B cell (primary cell): ENCODE results near the gene TUNAR. TPM values are rescaled to one million over a fixed set of nuclear protein-coding genes. Genes with fewer than 3 reads are reported as not detected.

Source experiments
- ATAC-seq: fragments of 200-7000 bp; cut with Tn5 transposase; one replicate; pipeline ENCODE4 v1.10.0; 2021; ENCODE audit warnings: low read depth, mild to moderate bottlenecking, moderate number of reproducible peaks, moderate library complexity
- CTCF ChIA-PET: fragments of 350-600 bp; sonication (Branson Sonifier 250); formaldehyde crosslinking; loops from one replicate; lab custom pipeline; 2021; ENCODE audit warnings: antibody characterized with exemption, inconsistent platforms; lab: Charles Lee
- POLR2A ChIA-PET: fragments of 350-600 bp; sonication (Branson Sonifier 250); formaldehyde crosslinking; loops from one replicate; lab custom pipeline; 2021; ENCODE audit warnings: antibody characterized with exemption; lab: Charles Lee
- DNase-seq: peaks from one replicate; pipeline ENCODE4 v3.0.0; 2013
- H2AFZ ChIP-seq: 2 replicates; pipeline ENCODE4 v1.6.1; 2012; ENCODE audit warnings: mild to moderate bottlenecking, low read depth, low read length; ENCODE audit not compliant: insufficient read depth, poor library complexity, severe bottlenecking
- H3K27ac ChIP-seq, 2 donors: 1 replicate in 1 of 2; 2 replicates in 1 of 2; pipeline ENCODE4 v1.5.1; 2012 to 2013; ENCODE audit warnings: low read length in 2 of 2, mild to moderate bottlenecking in 2 of 2, moderate library complexity in 1 of 2
- H3K27me3 ChIP-seq, 4 experiments: fragments of 200-600 bp in 1 of 4; sonication (generic) in 1 of 4; replicated peaks in 1 of 4; 1 replicate in 2 of 4; 2 replicates in 2 of 4; pipeline versions ENCODE4 v1.6.1 to v1.7.0; 2013 to 2016; ENCODE audit warnings: low read length in 3 of 4, mild to moderate bottlenecking in 2 of 4, mixed read lengths in 1 of 4, moderate library complexity in 1 of 4; ENCODE audit not compliant: insufficient read depth in 4 of 4, control insufficient read depth in 3 of 4; ENCODE audit errors: control extremely low read depth in 1 of 4
- H3K36me3 ChIP-seq, 2 experiments: replicated peaks in 1 of 2; 1 replicate in 1 of 2; 2 replicates in 1 of 2; pipeline versions ENCODE4 v1.6.1 to v1.7.1; 2013; ENCODE audit warnings: low read length in 1 of 2; ENCODE audit not compliant: insufficient read depth in 2 of 2, control insufficient read depth in 1 of 2; ENCODE audit errors: control extremely low read depth in 1 of 2, extremely low read depth in 1 of 2
- H3K4me1 ChIP-seq, 2 donors: fragments of 200-600 bp in 1 of 2; sonication (generic) in 1 of 2; 1 replicate in 1 of 2; 2 replicates in 1 of 2; pipeline versions ENCODE4 v1.5.1 to v1.6.1; 2013 to 2017; ENCODE audit warnings: low read length in 2 of 2; ENCODE audit not compliant: control insufficient read depth in 2 of 2, insufficient read depth in 2 of 2
- H3K4me2 ChIP-seq: replicated peaks from 2 replicates; pipeline ENCODE3; 2012; ENCODE audit warnings: mild to moderate bottlenecking, low read depth, low read length; ENCODE audit not compliant: poor library complexity, severe bottlenecking
- H3K4me3 ChIP-seq, 5 experiments: fragments of 200-600 bp in 1 of 5; sonication (generic) in 1 of 5; 1 replicate in 3 of 5; 2 replicates in 2 of 5; pipeline versions ENCODE4 v1.5.1 to v1.7.0; 2011 to 2016; ENCODE audit warnings: low read length in 4 of 5, mild to moderate bottlenecking in 4 of 5, low read depth in 2 of 5, control low read depth in 1 of 5, moderate library complexity in 1 of 5; ENCODE audit not compliant: insufficient read depth in 1 of 5; ENCODE audit errors: control extremely low read depth in 1 of 5, extremely low read depth in 1 of 5
- H3K79me2 ChIP-seq: fragments of 200-600 bp; sonication (generic); one replicate; pipeline ENCODE4 v1.6.0; 2016; ENCODE audit warnings: low read length; ENCODE audit not compliant: control insufficient read depth, insufficient read depth
- H3K9ac ChIP-seq: fragments of 200-600 bp; sonication (generic); 2 replicates; pipeline ENCODE4 v1.6.1; 2017; ENCODE audit warnings: mild to moderate bottlenecking, low read length, moderate library complexity
- H3K9me3 ChIP-seq, 3 donors: one replicate each; pipeline versions ENCODE4 v1.6.1 to v1.7.1; 2013; ENCODE audit warnings: low read length in 2 of 3; ENCODE audit not compliant: control insufficient read depth in 2 of 3, insufficient read depth in 1 of 3; ENCODE audit errors: control extremely low read depth in 1 of 3
- H4K20me1 ChIP-seq: 2 replicates; pipeline ENCODE4 v1.6.0; 2012; ENCODE audit warnings: mild to moderate bottlenecking, low read length; ENCODE audit not compliant: insufficient read depth, control insufficient read depth, poor library complexity, severe bottlenecking
- H3K27ac Mint-ChIP-seq: one replicate; pipeline ENCODE4 v1.8.0; 2021; ENCODE audit warnings: mixed read lengths
- H3K27me3 Mint-ChIP-seq: one replicate; pipeline ENCODE4 v1.8.0; 2021; ENCODE audit warnings: mixed read lengths
- H3K4me1 Mint-ChIP-seq: one replicate; pipeline ENCODE4 v1.8.0; 2021; ENCODE audit warnings: mixed read lengths
- H3K4me3 Mint-ChIP-seq: one replicate; pipeline ENCODE4 v1.8.0; 2021; ENCODE audit warnings: mixed read lengths
- H3K9me3 Mint-ChIP-seq: one replicate; pipeline ENCODE4 v1.8.0; 2022; ENCODE audit warnings: mixed read lengths; ENCODE audit not compliant: insufficient read depth
- CTCF ChIP-seq: fragments of 200-600 bp; IDR thresholded peaks from one replicate; pipeline ENCODE4 v1.8.0; 2022; ENCODE audit warnings: antibody characterized with exemption, mild to moderate bottlenecking
- EZH2 ChIP-seq: IDR thresholded peaks from 2 replicates; pipeline ENCODE4 v1.6.1; 2012; ENCODE audit warnings: borderline replicate concordance, low read depth, mild to moderate bottlenecking, moderate library complexity, low read length; ENCODE audit not compliant: insufficient read depth, poor library complexity, severe bottlenecking
- WGBS: methylation state at CpG from one replicate; pipeline ENCODE4 v1.1.5; 2013; ENCODE audit warnings: missing lambda C conversion rate; ENCODE audit not compliant: insufficient coverage; 5-methylcytosine and 5-hydroxymethylcytosine counted together
- intact Hi-C: fragments of 100-400 bp; cut with micrococcal nuclease; formaldehyde crosslinking; loops from one replicate; pipeline ENCODE4 v1.10.0; 2022
- polyA plus RNA-seq: library from polyadenylated mRNA; depleted of rRNA; stranded (reverse); fragments of >200 nt; gene quantifications from 2 replicates; pipeline ENCODE4 v1.2.3, GENCODE V29; 2012
- total RNA-seq, 2 donors: library from RNA; stranded (reverse); fragments of 120-200 nt in 1 of 2; gene quantifications; 1 replicate in 1 of 2; 2 replicates in 1 of 2; pipeline versions ENCODE4 v1.2.3 to v1.2.4, GENCODE V29; 2013 to 2022

The TUNAR gene
- total and polyA plus RNA-seq, 2 donors (not counting 1 experiment from before 2014, with no cell fraction given): 0.48 to 0.81 TPM

GRCh38 chr14:95891742-95892141, 15.1 kb downstream of the TUNAR start:
- no peak for ATAC-seq
- Histone ChIP-seq H3K27ac (no peak overlapping the region), H3K36me3 (no peaks in the 10 kb centered on the region), H3K4me3 (no peak overlapping the region), H3K4me2 (no peak overlapping the region), H3K79me2 (no peaks in the 10 kb centered on the region), H3K27me3 (no peaks in the 10 kb centered on the region), H3K9me3 (peaks cover 0 to 2% (median 0%) of the 10 kb centered on the region in 3 donors), H3K4me1 (peaks cover 0 to 15% of the 10 kb centered on the region in 2 donors), H4K20me1 (no peaks in the 10 kb centered on the region), H3K9ac (no peak overlapping the region), H2AFZ (no peak overlapping the region)
- DNase-seq: no peak
- H3K27ac Mint-ChIP-seq: no peak overlapping the region
- CTCF ChIA-PET: no interaction called here
- POLR2A ChIA-PET: no interaction called here
- H3K9me3 Mint-ChIP-seq: no peaks in the 10 kb centered on the region
- intact Hi-C loops: no loop called here
- peaks cover 9% of the 10 kb centered on the region for H3K4me1 Mint-ChIP-seq
- no peak overlapping the region for H3K4me3 Mint-ChIP-seq
- TF ChIP-seq EZH2 (no peak), CTCF (no peak)
- 90% methylated on average over 3 of the region's 3 CpGs for WGBS
- peaks cover 8% of the 10 kb centered on the region for H3K27me3 Mint-ChIP-seq

GRCh38 chr14:95892142-95892541, 15.5 kb downstream of the TUNAR start:
- POLR2A ChIA-PET: no interaction called here
- peaks cover 0 to 2% (median 0%) of the 10 kb centered on the region in 3 donors for H3K9me3 ChIP-seq
- Mint-ChIP-seq H3K9me3 (no peaks in the 10 kb centered on the region), H3K4me3 (no peak overlapping the region), H3K27ac (no peak overlapping the region), H3K4me1 (peaks cover 9% of the 10 kb centered on the region), H3K27me3 (peaks cover 8% of the 10 kb centered on the region)
- H3K27ac ChIP-seq: no peak overlapping the region
- TF ChIP-seq EZH2: no peak
- no peak for TF ChIP-seq CTCF
- peaks cover 0 to 15% of the 10 kb centered on the region in 2 donors for H3K4me1 ChIP-seq
- DNase-seq (no peak), ATAC-seq (no peak)
- CTCF ChIA-PET: no interaction called here
- WGBS: 84% methylated on average over 11 of the region's 11 CpGs
- H3K4me2 ChIP-seq: no peak overlapping the region
- H3K4me3 ChIP-seq: no peak overlapping the region
- no peaks in the 10 kb centered on the region for H3K36me3 ChIP-seq
- H4K20me1 ChIP-seq: no peaks in the 10 kb centered on the region
- intact Hi-C loops: no loop called here
- no peak overlapping the region for H3K9ac ChIP-seq
- no peaks in the 10 kb centered on the region for H3K27me3 ChIP-seq
- no peak overlapping the region for H2AFZ ChIP-seq
- H3K79me2 ChIP-seq: no peaks in the 10 kb centered on the region
